ENCODE measurements around the gene ADPRM.

DNA sequence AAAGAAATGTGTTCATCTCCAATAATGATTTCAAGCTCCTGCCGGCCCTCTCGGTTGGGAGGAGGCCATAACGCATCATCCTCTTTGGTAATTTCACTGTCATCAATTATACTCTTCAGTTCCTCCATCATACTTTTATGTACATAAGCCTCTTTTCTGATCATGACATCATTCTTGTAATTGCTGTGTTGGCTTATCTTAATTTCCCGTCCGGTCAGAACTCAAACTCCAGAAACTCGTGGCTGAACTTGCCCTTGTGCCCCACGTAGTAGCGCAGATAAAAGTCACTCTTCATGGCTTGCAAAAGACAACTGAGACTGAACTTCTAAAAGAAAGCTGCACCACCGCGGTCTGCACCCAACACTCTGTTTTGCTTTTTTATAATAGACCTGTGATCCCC, 18.8 kb downstream of the ADPRM start:
- TF ChIP-seq, protein P1, sequence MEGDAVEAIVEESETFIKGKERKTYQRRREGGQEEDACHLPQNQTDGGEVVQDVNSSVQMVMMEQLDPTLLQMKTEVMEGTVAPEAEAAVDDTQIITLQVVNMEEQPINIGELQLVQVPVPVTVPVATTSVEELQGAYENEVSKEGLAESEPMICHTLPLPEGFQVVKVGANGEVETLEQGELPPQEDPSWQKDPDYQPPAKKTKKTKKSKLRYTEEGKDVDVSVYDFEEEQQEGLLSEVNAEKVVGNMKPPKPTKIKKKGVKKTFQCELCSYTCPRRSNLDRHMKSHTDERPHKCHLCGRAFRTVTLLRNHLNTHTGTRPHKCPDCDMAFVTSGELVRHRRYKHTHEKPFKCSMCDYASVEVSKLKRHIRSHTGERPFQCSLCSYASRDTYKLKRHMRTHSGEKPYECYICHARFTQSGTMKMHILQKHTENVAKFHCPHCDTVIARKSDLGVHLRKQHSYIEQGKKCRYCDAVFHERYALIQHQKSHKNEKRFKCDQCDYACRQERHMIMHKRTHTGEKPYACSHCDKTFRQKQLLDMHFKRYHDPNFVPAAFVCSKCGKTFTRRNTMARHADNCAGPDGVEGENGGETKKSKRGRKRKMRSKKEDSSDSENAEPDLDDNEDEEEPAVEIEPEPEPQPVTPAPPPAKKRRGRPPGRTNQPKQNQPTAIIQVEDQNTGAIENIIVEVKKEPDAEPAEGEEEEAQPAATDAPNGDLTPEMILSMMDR (IDR thresholded peaks at IDR 0.05), result no peak
- TF ChIP-seq EP300 (IDR thresholded peaks at IDR 0.05), result no peak
